Endothelial cell (in vitro differentiated cells): Measurements from ENCODE around the gene SSH2. TPM values are rescaled to one million over a fixed set of nuclear protein-coding genes. Genes with fewer than 3 reads are reported as not detected.

Experiments
- DNase-seq: peaks from one replicate; pipeline ENCODE4 v3.0.0; 2021; ENCODE audit warnings: low spot score
- H3K27ac Mint-ChIP-seq: one replicate; pipeline ENCODE4 v1.8.0; 2021; ENCODE audit warnings: mixed read lengths, inconsistent platforms; ENCODE audit not compliant: unreplicated experiment
- H3K27me3 Mint-ChIP-seq: one replicate; pipeline ENCODE4 v1.8.0; 2021; ENCODE audit warnings: mild to moderate bottlenecking, moderate library complexity, mixed read lengths, inconsistent platforms; ENCODE audit not compliant: unreplicated experiment
- H3K36me3 Mint-ChIP-seq: one replicate; pipeline ENCODE4 v1.8.0; 2021; ENCODE audit warnings: mild to moderate bottlenecking, low read depth, mixed read lengths, inconsistent platforms; ENCODE audit not compliant: unreplicated experiment
- H3K4me1 Mint-ChIP-seq: one replicate; pipeline ENCODE4 v1.8.0; 2021; ENCODE audit warnings: mild to moderate bottlenecking, mixed read lengths, inconsistent platforms; ENCODE audit not compliant: unreplicated experiment
- H3K4me3 Mint-ChIP-seq: one replicate; pipeline ENCODE4 v1.8.0; 2021; ENCODE audit warnings: mild to moderate bottlenecking, mixed read lengths, inconsistent platforms; ENCODE audit not compliant: unreplicated experiment
- H3K9me3 Mint-ChIP-seq: one replicate; pipeline ENCODE4 v1.8.0; 2021; ENCODE audit warnings: mixed read lengths, inconsistent platforms; ENCODE audit not compliant: unreplicated experiment
- total RNA-seq: library from RNA; stranded (reverse); fragmentation: NEBNext Ultra II Directional; extraction: Animal tissue kit (Norgen Biotek cat#: 25700); gene quantifications from one replicate; pipeline ENCODE4 v1.2.1, GENCODE V29; 2021; ENCODE audit not compliant: unreplicated experiment
- TF ChIP-seq, protein P1 (sequence below): fragments of 200-600 bp; sonication (generic); IDR thresholded peaks from one replicate; pipeline ENCODE4 v1.5.0; 2021; ENCODE audit warnings: antibody characterized with exemption; ENCODE audit not compliant: unreplicated experiment

Gene SSH2
- total RNA-seq, 1 donor from 2014 or later = 81.2 TPM

- H3K4me3 Mint-ChIP-seq = no peak overlapping the region
- H3K4me1 Mint-ChIP-seq = peaks cover 20% of the 10 kb centered on the region
- no peak for DNase-seq
- peaks cover 5% of the 10 kb centered on the region for H3K36me3 Mint-ChIP-seq
- no peaks in the 10 kb centered on the region for H3K27me3 Mint-ChIP-seq
- TF ChIP-seq, protein P1, sequence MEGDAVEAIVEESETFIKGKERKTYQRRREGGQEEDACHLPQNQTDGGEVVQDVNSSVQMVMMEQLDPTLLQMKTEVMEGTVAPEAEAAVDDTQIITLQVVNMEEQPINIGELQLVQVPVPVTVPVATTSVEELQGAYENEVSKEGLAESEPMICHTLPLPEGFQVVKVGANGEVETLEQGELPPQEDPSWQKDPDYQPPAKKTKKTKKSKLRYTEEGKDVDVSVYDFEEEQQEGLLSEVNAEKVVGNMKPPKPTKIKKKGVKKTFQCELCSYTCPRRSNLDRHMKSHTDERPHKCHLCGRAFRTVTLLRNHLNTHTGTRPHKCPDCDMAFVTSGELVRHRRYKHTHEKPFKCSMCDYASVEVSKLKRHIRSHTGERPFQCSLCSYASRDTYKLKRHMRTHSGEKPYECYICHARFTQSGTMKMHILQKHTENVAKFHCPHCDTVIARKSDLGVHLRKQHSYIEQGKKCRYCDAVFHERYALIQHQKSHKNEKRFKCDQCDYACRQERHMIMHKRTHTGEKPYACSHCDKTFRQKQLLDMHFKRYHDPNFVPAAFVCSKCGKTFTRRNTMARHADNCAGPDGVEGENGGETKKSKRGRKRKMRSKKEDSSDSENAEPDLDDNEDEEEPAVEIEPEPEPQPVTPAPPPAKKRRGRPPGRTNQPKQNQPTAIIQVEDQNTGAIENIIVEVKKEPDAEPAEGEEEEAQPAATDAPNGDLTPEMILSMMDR = no peak
- H3K27ac Mint-ChIP-seq = no peak overlapping the region
- no peaks in the 10 kb centered on the region for H3K9me3 Mint-ChIP-seq
Measured at GRCh38 chr17:29847118-29847517, 82.9 kb downstream of the SSH2 start.

- H3K9me3 Mint-ChIP-seq = no peaks in the 10 kb centered on the region
- H3K4me3 Mint-ChIP-seq = no peak overlapping the region
- no peaks in the 10 kb centered on the region for H3K27me3 Mint-ChIP-seq
- H3K4me1 Mint-ChIP-seq = peaks cover 20% of the 10 kb centered on the region
- TF ChIP-seq, protein P1 = no peak
- DNase-seq = no peak
- H3K27ac Mint-ChIP-seq = no peak overlapping the region
- H3K36me3 Mint-ChIP-seq = peaks cover 5% of the 10 kb centered on the region
Measured at GRCh38 chr17:29846298-29846697, 83.7 kb downstream of the SSH2 start.

- Mint-ChIP-seq H3K9me3 (no peaks in the 10 kb centered on the region), H3K27ac (no peak overlapping the region), H3K4me1 (peaks cover 20% of the 10 kb centered on the region), H3K4me3 (no peak overlapping the region), H3K27me3 (no peaks in the 10 kb centered on the region), H3K36me3 (peaks cover 5% of the 10 kb centered on the region)
- no peak for DNase-seq
- TF ChIP-seq, protein P1 = no peak
Measured at GRCh38 chr17:29844339-29845048, 85.5 kb downstream of the SSH2 start.

GRCh38 chr17:29840884-29841283 lies 89.1 kb downstream of the SSH2 start:
- H3K36me3 Mint-ChIP-seq = no peaks in the 10 kb centered on the region
- no peak overlapping the region for H3K4me3 Mint-ChIP-seq
- DNase-seq = no peak
- TF ChIP-seq, protein P1 = no peak
- no peaks in the 10 kb centered on the region for H3K27me3 Mint-ChIP-seq
- no peak overlapping the region for H3K27ac Mint-ChIP-seq
- peaks cover 20% of the 10 kb centered on the region for H3K4me1 Mint-ChIP-seq
- no peaks in the 10 kb centered on the region for H3K9me3 Mint-ChIP-seq

DNA sequence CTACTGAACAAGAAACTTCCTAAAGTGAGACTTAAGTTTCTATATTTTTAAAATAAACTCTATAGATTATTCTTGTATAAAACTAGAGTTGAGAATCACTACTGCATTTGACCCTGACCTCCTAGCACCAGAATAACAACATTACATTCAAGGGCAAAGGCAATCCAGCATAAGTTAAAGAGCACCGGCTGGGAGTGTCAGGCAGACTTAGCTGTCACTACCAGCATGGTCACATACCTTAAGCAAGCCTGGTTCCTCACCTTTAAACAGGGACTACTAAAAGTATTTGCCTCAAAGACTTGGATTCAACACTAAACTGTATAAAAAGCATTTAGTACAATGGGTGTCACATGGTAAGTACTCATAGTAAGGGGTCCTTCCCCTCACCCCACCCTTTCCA lies 90.4 kb downstream of the SSH2 start:
- H3K36me3 Mint-ChIP-seq = no peaks in the 10 kb centered on the region
- TF ChIP-seq, protein P1 = no peak
- H3K27me3 Mint-ChIP-seq = no peaks in the 10 kb centered on the region
- H3K27ac Mint-ChIP-seq = no peak overlapping the region
- no peak for DNase-seq
- no peak overlapping the region for H3K4me3 Mint-ChIP-seq
- H3K4me1 Mint-ChIP-seq = peaks cover 20% of the 10 kb centered on the region
- H3K9me3 Mint-ChIP-seq = no peaks in the 10 kb centered on the region
